Measurements from ENCODE around the gene GAP43.
A peak's percentile ranks its signal among the peaks of the same experiment; 100 is the strongest.

The GAP43 gene

GRCh38 chr3:115627180-115628074 is 4.1 kb downstream of the GAP43 start:
- DNase-seq, result no peak

GRCh38 chr3:115628075-115628412 is 4.7 kb downstream of the GAP43 start:
- DNase-seq, result no peak

- no peak for DNase-seq
Observed at GRCh38 chr3:115630850-115631249, 7.5 kb downstream of the GAP43 start.

- DNase-seq, result no peak
Observed at GRCh38 chr3:115632026-115632425, 8.7 kb downstream of the GAP43 start.

GRCh38 chr3:115633467-115633866 is 10.2 kb downstream of the GAP43 start:
- DNase-seq, result no peak

- no peak for DNase-seq
Observed at GRCh38 chr3:115634052-115634451, 10.7 kb downstream of the GAP43 start.

GRCh38 chr3:115635406-115635805 is 12.1 kb downstream of the GAP43 start:
- DNase-seq, result no peak

GRCh38 chr3:115638241-115638640 is 14.9 kb downstream of the GAP43 start:
- DNase-seq, result no peak

GRCh38 chr3:115638991-115639390 is 15.7 kb downstream of the GAP43 start:
- no peak for DNase-seq

GRCh38 chr3:115644391-115644790 is 21.1 kb downstream of the GAP43 start:
- no peak for DNase-seq

- no peak for DNase-seq
Observed at GRCh38 chr3:115646027-115646690, 22.8 kb downstream of the GAP43 start.

- no peak for DNase-seq
Observed at GRCh38 chr3:115648559-115648958, 25.2 kb downstream of the GAP43 start.

GRCh38 chr3:115651087-115651486 is 27.8 kb downstream of the GAP43 start:
- no peak for DNase-seq

- no peak for DNase-seq
Observed at GRCh38 chr3:115651599-115651998, 28.3 kb downstream of the GAP43 start.

- no peak for DNase-seq
Observed at GRCh38 chr3:115652738-115653137, 29.4 kb downstream of the GAP43 start.

GRCh38 chr3:115655761-115656282 is 32.5 kb downstream of the GAP43 start:
- DNase-seq, result no peak

GRCh38 chr3:115657168-115657567 is 33.9 kb downstream of the GAP43 start:
- no peak for DNase-seq

- no peak for DNase-seq
Observed at GRCh38 chr3:115658032-115658336, 34.7 kb downstream of the GAP43 start.

GRCh38 chr3:115658337-115659181 is 35.2 kb downstream of the GAP43 start:
- DNase-seq, result peak; percentile 57 to 82

- no peak for DNase-seq
Observed at GRCh38 chr3:115659253-115660220, 36.2 kb downstream of the GAP43 start.

GRCh38 chr3:115660646-115661337 is 37.5 kb downstream of the GAP43 start:
- DNase-seq, result no peak

- no peak for DNase-seq
Observed at GRCh38 chr3:115662356-115662755, 39.0 kb downstream of the GAP43 start.

Measured in SHP77 (cell line).